Measurements from ENCODE around the gene ASS1. TPM values are rescaled to one million over a fixed set of nuclear protein-coding genes. Genes with fewer than 3 reads are reported as not detected.

ASS1 gene
- total RNA-seq, 4 donors from 2014 or later: 57.9 to 345 (median 266) TPM

DNA sequence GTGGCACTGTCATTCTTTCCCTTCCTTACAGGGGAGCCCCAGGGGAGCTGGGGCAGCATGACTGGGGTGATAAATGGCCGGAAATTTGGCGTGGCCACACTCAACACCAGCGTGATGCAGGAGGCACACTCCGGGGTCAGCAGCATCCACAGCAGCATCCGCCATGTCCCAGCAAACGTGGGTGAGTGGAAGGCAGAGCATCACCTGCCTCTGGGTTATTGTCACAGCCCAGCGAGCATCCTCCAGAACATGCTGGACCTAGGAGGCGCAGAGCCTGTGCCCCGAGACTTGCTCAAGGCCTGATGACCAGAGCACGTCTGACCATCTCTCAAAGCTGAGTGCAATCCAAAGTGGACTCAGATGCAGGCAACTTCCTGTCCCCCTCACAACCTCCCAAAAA is 22.2 kb upstream of the ASS1 start:
- Histone ChIP-seq H3K27me3 (no peaks in the 10 kb centered on the region), H3K36me3 (no peaks in the 10 kb centered on the region), H3K4me1 (peaks cover 0 to 19% (median 7%) of the 10 kb centered on the region in 4 donors), H3K9me3 (no peaks in the 10 kb centered on the region), H3K4me3 (no peak overlapping the region), H3K27ac (peak overlapping the region in 1 of 4 donors; percentile 63)
- in situ Hi-C loops (cut with MboI; ENCODE audit: low pct_ligation_motif_present in 1 of 4, low pct_unique_long_range_greater_than_20kb in 1 of 4, low sequenced_read_pairs in 3 of 4): no loop called here
- no peak for TF ChIP-seq EP300 (IDR thresholded peaks at IDR 0.05; ENCODE audit: low read depth)
- no peak for TF ChIP-seq POLR2A (IDR thresholded peaks at IDR 0.05)
- TF ChIP-seq POLR2AphosphoS5 (IDR thresholded peaks at IDR 0.05): no peak
- TF ChIP-seq, protein P1, sequence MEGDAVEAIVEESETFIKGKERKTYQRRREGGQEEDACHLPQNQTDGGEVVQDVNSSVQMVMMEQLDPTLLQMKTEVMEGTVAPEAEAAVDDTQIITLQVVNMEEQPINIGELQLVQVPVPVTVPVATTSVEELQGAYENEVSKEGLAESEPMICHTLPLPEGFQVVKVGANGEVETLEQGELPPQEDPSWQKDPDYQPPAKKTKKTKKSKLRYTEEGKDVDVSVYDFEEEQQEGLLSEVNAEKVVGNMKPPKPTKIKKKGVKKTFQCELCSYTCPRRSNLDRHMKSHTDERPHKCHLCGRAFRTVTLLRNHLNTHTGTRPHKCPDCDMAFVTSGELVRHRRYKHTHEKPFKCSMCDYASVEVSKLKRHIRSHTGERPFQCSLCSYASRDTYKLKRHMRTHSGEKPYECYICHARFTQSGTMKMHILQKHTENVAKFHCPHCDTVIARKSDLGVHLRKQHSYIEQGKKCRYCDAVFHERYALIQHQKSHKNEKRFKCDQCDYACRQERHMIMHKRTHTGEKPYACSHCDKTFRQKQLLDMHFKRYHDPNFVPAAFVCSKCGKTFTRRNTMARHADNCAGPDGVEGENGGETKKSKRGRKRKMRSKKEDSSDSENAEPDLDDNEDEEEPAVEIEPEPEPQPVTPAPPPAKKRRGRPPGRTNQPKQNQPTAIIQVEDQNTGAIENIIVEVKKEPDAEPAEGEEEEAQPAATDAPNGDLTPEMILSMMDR (IDR thresholded peaks at IDR 0.05): no peak
- intact Hi-C loops (cut with DNase I; ENCODE audit: low total_unique reads): loop anchor here (2.0 kb wide), 1 partner anchor 72 kb away; no protein-coding TSS in a partner anchor
- DNase-seq: no peak
- WGBS, 2 donors (ENCODE audit: low coverage in 1 of 2): 76% methylated on average over 9 of the region's 10 CpGs; no CpG with 5 or more reads in 1 of the 2 donors

DNA sequence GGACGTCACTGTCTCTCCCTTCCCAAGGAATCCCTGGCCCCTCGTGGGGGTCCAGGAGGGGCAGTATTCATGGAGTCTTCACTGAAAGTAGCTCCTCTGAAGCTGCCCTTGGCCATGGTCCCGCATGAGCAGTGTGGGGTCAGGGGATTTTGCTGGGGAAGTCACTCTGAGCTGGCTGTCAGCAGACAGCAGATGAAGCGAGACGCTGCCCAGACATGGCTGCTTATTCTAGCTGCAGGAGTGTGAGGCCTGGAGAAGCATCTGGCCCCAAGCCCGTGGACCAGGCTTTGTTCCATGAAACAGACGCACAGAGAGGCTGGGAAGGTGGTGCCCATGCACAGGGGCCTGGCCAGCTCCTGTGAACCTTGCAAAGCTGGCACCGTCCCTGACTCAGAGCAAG is 21.5 kb upstream of the ASS1 start:
- Histone ChIP-seq H3K27me3 (no peaks in the 10 kb centered on the region), H3K4me1 (peaks cover 0 to 19% (median 7%) of the 10 kb centered on the region in 4 donors), H3K9me3 (no peaks in the 10 kb centered on the region), H3K27ac (peak overlapping the region in 2 of 4 donors; percentile 44 to 63), H3K36me3 (no peaks in the 10 kb centered on the region), H3K4me3 (no peak overlapping the region)
- intact Hi-C loops (cut with DNase I; ENCODE audit: low total_unique reads) (loop anchor here (2.0 kb wide), 1 partner anchor 72 kb away; no protein-coding TSS in a partner anchor), in situ Hi-C loops (cut with MboI; ENCODE audit: low pct_ligation_motif_present in 1 of 4, low pct_unique_long_range_greater_than_20kb in 1 of 4, low sequenced_read_pairs in 3 of 4) (no loop called here)
- TF ChIP-seq POLR2A (IDR thresholded peaks at IDR 0.05): no peak
- TF ChIP-seq, protein P1 (IDR thresholded peaks at IDR 0.05): no peak
- TF ChIP-seq EP300 (IDR thresholded peaks at IDR 0.05; ENCODE audit: low read depth): no peak
- TF ChIP-seq POLR2AphosphoS5 (IDR thresholded peaks at IDR 0.05): peak in 1 of 3 donors; percentile 35
- WGBS, 2 donors (ENCODE audit: low coverage in 1 of 2): 54% methylated on average over 8 of the region's 8 CpGs; no CpG with 5 or more reads in 1 of the 2 donors
- no peak for DNase-seq

DNA sequence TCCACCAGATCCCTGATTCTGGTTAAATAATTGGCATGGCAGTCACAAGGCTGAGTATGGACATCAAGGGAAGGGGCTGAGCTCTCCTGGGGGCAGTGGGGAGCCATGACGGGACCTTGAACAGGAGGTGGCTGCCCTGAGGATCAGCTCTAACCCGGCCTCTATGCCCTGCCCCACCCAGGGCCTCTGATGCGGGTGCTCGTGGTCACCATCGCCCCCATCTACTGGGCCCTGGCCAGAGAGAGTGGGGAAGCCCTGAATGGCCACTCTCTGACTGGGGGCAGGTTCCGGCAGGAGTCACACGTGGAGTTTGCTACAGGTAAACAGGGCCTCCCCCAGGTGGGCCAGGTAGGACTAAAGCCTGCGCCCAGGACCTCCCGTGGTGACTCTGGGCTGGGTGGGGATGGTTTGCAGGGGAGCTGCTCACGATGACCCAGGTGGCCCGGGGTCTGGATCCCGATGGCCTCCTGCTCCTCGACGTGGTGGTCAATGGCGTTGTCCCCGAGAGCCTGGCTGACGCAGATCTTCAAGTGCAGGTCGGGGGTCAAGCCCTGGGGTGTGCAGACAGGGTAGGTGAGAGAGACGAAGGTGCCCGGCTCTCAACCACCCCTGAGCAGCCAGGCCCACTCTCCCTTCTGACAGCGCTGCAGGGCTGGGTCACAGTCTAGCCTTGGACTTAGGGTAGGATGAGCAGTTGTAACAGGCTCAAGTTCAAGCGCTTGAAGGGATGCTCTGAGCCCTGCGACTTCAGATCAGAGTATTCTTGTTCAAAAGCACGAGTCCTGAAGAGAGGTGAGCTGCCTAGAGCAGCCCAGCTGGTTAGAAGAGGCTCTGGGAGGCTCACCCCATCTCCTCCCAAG is 19.9 kb upstream of the ASS1 start:
- no peak overlapping the region for H3K4me3 ChIP-seq
- H3K27ac ChIP-seq: no peak overlapping the region
- no peak for DNase-seq
- no peaks in the 10 kb centered on the region for H3K27me3 ChIP-seq
- TF ChIP-seq POLR2A (IDR thresholded peaks at IDR 0.05) (no peak), EP300 (IDR thresholded peaks at IDR 0.05; ENCODE audit: low read depth) (no peak), POLR2AphosphoS5 (IDR thresholded peaks at IDR 0.05) (no peak)
- TF ChIP-seq, protein P1 (IDR thresholded peaks at IDR 0.05): no peak
- in situ Hi-C loops (cut with MboI; ENCODE audit: low pct_ligation_motif_present in 1 of 4, low pct_unique_long_range_greater_than_20kb in 1 of 4, low sequenced_read_pairs in 3 of 4) (no loop called here), intact Hi-C loops (cut with DNase I; ENCODE audit: low total_unique reads) (no loop called here)
- peaks cover 0 to 19% (median 7%) of the 10 kb centered on the region in 4 donors for H3K4me1 ChIP-seq
- WGBS, 2 donors (ENCODE audit: low coverage in 1 of 2): 73 to 85% methylated on average over 3 to 23 of the region's 24 CpGs
- H3K36me3 ChIP-seq: no peaks in the 10 kb centered on the region
- H3K9me3 ChIP-seq: no peaks in the 10 kb centered on the region

DNA sequence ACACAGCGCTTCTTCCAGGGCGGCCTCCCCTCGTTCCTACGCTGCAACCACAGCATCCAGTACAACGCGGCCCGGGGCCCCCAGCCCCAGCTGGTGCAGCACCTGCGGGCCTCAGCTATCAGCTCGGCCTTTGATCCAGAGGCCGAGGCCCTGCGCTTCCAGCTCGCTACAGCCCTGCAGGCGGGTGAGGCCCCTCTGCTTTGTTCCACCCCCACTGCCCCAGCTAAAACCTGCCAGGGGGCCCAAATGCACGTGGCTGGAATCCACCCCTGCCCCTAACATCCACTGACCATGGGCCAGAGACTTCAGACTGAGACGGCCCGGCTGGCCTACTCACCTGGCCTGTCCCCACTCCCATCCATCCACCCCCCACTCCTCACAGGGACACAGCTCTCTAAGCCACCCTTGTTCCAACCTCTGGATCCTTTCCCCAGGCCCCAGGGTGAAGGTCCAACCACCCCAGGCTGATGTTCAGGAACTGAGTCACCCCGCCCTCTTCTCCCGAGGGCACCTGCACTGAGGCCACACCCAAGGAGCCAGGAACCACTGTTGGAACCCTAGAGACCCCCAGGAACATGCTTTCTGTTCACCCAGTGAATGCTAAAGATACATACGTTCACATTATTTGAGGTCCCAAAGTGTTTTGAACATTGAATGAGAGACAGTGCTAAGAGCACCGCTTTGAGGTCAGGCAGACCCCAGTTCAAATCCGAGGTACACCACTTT is 18.9 kb upstream of the ASS1 start:
- H3K27ac ChIP-seq: no peak overlapping the region
- WGBS, 2 donors (ENCODE audit: low coverage in 1 of 2): 83 to 87% methylated on average over 2 to 21 of the region's 21 CpGs
- in situ Hi-C loops (cut with MboI; ENCODE audit: low pct_ligation_motif_present in 1 of 4, low pct_unique_long_range_greater_than_20kb in 1 of 4, low sequenced_read_pairs in 3 of 4): no loop called here
- H3K4me1 ChIP-seq: peaks cover 0 to 19% (median 7%) of the 10 kb centered on the region in 4 donors
- TF ChIP-seq, protein P1 (IDR thresholded peaks at IDR 0.05): no peak
- TF ChIP-seq EP300 (IDR thresholded peaks at IDR 0.05; ENCODE audit: low read depth): no peak
- no peak for TF ChIP-seq POLR2A (IDR thresholded peaks at IDR 0.05)
- TF ChIP-seq POLR2AphosphoS5 (IDR thresholded peaks at IDR 0.05): no peak
- H3K9me3 ChIP-seq: no peaks in the 10 kb centered on the region
- DNase-seq: peak; percentile 48
- H3K4me3 ChIP-seq: no peak overlapping the region
- H3K36me3 ChIP-seq: no peaks in the 10 kb centered on the region
- H3K27me3 ChIP-seq: no peaks in the 10 kb centered on the region
- intact Hi-C loops (cut with DNase I; ENCODE audit: low total_unique reads): no loop called here

All from transverse colon (tissue), 4 donors.